GM18861 (cell line): ENCODE results near the gene DCST2.

Experiments
- ATAC-seq: cut with Tn5 transposase; IDR thresholded peaks from one replicate; pipeline ENCODE4 v1.9.1; 2021; ENCODE audit not compliant: unreplicated experiment

Gene DCST2

DNA sequence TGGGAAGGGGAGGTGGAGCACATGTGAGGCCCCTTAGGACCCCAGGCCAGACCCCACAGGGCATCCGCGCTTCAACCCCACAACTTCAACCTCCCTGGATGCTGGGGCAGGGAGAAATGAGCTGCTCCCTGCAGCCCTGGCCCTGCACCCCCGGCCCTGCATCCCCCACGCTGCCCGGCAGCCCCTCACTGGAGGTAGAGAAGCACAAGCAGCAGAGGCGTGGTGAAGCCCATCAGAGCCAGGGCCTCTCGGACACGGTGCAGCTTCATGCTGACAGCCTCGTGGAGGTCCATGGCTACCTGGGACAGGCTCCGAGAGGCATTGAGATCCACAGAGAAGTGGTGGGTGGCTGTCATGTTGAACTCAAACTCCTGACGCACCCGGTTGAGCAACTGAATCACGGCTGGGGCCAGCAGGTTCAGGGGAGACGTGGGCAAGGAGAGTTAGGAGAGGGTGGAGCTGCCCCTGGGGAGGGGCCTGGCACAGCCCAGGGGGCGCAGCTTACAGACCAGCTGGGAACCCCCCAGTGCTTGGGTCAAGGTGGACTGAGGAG, 3.3 kb downstream of the DCST2 start:
- no peak for ATAC-seq

DNA sequence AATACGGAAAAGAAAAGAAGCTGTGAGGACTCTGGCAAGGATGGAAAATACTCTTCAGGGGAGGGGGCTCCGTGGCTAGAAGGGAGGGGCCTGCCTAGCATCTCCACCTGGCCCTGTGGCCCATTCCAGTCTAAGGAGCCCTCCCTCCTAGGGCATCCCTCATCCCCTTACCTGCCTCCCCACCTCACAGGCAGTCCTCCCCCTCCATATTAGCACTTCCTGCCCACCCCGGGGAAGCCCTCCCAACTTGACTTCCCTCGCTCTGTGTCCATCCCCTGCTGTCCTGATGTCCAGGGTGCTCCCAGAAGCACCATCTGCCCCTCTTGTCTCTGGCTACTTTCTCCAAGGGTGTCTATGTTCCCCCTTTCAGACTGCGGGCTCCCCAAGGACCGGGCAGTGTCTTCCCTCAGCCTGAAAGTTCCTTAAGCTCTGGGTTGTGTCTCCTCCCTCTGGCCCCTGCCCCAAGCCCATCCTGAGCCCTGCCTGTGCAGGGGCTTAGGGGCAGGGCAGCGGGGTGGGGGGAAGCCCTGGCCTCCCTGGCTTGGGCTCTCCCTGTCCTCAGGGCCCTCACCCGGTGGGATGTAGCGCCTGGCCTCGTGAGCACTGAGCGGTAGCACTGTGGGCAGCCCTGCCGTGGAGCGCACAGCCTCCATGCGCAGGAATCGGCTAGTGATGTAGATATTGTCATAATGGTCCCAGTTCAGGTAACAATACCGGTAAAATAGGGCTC, 3.9 kb downstream of the DCST2 start:
- no peak for ATAC-seq

DNA sequence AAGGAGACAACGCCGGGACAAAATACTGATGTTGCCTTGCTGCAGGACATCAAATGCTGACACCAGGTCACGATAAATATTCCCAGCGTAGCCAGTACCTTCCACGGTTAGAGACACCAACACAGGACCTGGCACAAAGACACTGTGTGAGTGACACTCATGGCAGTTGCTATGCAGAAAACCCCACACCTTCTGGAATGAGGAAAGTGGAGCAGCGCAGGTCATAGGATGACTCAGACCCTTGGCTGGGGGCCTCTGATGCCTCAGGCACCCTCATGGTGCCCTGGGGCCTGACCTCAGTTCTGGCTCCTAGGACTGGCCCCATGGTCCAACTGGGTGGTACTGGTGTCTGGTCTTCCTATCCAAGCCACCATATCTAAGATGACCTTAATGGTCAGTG, 7.0 kb downstream of the DCST2 start:
- ATAC-seq = no peak

DNA sequence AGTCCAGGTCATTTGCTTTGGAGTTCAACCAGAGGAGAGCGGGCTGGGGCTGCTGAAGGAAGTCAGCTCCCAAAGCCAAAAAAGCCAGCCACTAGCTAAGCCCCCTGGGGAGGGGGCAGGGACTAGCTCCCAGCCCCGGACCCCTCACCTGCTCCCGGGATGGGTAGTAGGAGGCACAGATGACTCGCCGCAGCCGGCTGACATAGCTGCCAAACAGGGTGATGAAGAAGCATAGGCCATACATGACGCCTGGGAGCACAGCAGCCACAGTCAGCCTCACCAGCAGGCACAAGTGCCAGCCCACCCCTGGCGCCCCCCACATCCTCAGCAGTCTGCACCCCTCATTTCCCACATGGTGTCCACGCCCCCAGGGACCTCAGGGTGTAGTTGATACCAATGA, 7.4 kb downstream of the DCST2 start:
- ATAC-seq = no peak

DNA sequence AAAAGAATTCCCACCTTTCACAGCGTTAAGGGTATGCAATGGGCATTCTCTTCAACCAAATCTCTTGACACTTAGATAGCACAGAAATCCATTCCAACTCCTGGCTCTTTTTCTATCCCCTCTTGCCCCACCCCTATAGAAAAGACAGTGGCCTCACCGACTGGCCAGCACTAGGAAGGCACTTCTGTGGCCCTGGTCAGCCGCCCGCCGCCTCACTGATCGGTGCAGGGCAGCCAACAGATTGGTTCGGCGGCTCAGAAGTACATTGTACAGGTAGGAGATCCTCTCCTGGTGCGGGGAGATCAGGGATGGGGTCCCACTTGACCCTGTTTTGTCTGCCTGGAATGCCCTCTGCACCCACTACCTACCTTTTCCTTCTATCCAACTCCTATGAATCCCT, 9.3 kb downstream of the DCST2 start:
- no peak for ATAC-seq

DNA sequence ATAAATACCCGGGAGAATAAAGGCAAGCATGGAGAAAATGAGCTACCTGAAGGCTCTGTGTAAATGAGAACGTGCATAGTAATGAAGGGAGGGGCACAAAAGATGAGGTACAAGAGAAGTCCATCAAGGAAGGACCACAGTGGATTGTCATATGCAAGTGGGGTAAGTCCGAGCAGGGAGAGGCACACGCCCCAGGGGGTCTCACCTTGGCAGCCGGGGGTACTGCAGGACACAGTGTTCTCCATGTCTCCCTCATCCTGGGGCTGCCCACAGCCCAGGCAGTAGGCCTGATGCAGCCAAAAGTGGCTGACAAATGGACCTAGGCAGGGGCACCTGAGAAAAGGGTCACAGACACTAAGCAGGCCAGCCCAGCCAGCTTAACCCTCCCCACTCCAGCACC, 10.0 kb downstream of the DCST2 start:
- no peak for ATAC-seq

DNA sequence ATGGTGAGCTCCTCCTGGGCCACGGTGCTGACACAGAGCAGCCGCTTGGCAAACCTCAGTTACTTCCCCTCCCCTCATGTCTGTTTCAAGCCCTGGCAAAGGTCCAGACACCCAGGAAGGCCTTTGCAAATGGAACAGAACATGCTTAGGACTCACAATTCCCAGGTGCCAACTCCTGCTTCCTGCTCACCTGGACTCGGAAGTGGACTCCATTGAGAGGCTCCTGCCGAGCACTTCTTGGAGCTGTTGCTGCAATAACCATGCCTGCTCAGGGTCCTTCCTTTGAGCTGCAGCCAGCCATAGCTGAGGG, 10.7 kb downstream of the DCST2 start:
- ATAC-seq = no peak

DNA sequence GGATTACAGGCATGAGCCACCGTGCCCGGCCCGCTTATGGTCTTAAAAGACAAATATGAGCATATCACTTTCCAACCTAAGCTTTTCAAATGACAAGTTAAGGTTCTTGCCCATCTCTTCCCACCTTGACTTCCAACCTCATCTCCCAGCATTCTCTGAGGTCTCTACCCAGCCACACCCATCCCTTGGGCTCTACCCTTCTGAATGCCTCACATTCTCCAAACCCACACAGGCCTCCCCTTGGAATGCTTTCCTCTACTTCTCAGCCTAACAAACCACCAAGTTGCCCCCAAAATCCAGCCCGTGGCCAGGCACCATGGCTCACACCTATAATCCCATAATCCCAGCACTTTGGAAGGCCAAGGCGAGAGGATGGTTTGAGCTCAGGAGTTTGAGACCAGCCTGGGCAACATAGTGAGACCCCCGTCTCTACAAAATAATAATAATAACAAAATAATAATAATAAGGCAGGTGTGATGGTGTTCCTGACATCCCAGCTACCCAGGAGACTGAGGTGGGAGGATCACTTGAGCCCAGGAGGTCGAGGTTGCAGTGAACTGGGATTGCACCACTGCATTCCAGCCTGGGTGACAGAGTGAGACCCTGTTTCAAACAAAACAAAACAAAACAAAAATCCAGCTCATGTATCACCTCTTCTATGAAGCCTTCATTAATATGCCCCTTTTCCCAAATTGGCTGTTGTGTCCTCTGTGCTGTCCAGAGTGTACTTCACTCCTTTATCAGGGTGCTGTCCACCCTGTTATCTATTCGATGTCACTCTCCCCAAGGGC, 11.2 kb downstream of the DCST2 start:
- no peak for ATAC-seq

DNA sequence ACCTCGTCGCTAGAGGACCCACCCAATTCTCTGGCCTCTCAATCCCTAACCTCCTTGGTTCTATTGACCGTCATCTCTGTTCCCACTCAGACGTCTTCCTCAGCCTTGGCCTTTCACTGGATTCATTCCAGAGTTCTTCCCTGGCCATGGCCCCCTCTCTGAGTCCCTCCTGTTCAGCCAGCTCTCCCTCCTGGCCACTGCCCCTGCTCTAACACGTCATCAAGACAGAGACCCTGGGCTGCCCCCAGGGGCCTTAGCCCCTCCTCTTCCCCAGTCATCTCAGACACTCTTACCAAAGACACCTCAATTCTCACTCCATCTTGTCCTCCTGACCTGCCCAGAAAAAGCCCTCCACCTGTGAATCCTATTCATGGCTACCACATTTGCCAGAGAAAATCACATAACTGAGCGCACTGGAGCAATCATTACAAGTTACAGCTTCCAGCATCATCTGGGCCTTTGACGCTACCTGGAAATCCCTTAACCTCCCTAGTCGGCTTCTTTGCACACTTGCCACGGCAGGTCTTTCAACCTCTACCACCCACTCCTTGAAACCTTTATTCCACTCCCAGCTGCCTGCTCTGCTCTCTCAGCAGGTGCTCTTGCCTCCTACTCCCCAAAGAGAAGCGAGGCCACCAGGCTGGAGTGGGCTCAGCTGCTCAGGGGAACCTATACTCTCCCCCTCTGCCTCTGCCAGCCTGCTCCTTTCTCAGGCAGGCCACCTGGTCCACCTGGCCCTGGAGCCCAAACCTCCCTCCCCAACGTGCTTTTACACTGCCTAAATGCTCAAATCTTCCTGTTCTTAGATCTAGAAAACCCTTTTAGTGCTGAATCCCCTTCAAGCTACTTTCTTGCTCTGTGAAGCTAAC, 14.0 kb downstream of the DCST2 start:
- ATAC-seq = no peak

DNA sequence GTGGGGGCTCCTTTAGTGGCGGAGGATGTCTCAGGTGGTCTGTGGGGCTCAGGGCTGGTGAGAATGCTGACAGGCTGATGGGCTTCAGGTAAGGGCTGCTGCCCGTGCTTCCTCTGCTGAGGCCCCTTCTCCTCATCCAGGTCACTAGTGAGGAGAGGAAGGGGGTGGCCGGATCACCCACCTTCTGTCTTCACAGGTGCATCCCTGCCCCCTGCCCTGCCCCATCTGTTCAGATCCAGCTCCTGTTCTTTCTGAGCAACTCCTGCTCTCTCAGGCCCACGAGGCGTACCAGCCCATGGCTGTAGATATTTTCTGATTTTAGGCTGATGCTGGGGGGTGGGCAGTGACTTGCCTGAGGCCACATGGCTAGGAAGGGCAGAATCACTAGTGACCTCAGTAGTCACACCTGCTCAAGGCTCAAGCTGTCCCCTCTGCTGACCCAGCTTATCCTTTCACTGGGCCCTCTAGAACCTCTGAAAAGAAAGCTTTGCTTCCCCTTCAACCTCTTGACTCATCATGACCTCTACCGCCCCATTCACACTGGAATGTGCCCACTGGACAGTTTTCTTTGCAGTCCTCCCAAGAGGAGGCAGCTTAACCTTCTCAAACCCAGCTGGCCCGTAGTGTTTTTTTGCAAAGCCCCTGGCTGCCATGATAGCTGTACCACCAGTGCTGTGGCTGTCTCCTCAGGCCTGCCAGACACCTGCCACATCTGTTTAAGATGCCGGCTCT, 14.8 kb downstream of the DCST2 start:
- no peak for ATAC-seq

DNA sequence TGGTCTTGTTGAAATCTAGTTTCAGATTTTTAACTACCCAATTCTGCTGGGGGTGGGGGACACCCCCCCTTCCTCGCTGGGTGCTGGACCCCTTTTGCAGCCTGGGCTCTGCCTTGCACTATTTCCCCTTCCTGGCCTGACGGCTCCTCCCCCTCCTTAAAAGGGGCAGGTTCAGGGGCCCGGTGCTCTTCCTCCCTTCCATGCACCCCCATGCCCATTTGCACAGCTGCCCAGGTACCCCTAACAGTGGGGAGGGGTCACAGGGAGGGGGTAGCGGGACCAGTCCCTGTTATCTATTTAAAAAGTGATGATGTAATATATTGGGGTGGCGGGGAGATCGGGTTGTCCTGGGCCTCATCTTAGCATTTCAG, 15.7 kb downstream of the DCST2 start:
- no peak for ATAC-seq

DNA sequence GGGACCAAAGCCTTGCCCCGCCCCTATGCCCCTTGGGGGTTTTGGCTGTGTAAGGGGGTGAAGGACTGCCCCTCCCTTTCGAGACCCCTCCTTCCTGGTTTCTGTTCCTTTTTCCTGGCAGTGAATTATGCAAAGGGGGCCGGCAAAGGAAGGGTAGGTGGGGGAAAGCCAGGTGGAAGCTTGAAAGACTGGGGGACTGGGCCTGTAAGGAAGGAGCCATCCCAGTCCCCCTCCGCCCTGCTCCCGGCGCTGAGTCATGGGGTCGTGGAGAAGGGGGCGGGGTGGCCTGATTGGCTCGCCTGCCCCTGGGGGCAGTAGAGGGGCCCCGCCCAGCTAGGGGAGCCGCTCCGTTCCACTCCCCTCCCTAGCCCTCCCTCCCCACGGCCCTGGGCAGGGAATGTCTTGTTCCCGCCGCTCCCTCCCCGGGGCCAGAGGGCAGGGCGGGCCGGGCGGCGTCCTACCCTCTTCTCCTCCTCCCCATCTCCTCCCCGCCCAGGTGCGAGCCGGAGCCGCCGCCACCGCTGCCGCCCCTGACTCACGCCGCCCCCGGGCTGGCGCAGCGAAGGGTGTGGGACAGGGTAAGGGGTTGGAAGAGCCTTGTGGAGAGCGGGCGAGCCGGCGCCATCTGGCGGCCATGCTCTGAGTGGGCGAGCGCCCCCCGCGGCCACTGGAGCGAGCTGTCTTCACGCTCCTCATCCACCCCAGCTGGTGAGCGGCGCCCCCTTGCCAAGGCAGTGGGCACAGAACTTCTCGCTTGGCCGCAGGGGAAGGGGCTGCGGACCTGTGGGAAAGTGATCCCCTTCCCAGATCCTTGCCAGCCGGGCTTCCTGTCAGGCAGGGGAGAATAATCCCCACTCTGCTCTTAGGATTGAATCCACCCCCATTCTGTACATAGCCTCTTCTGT, 16.3 kb downstream of the DCST2 start:
- ATAC-seq = peak; percentile 52

DNA sequence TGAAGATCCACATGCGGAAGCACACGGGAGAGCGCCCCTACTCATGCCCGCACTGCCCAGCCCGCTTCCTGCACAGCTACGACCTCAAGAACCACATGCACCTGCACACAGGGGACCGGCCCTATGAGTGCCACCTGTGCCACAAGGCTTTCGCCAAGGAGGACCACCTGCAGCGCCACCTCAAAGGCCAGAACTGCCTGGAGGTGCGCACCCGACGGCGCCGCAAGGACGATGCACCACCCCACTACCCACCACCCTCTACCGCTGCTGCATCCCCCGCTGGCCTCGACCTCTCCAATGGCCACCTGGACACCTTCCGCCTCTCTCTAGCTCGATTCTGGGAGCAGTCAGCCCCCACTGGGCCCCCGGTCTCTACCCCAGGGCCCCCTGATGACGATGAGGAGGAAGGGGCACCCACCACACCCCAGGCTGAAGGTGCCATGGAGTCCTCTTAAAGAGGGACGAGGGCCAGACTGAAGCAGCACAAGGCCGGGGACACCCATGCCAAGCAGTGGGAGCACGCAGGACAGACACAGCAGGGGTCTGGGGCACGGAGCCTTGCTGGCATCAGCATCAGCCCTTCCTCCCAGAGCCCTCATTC, 17.2 kb downstream of the DCST2 start:
- no peak for ATAC-seq

DNA sequence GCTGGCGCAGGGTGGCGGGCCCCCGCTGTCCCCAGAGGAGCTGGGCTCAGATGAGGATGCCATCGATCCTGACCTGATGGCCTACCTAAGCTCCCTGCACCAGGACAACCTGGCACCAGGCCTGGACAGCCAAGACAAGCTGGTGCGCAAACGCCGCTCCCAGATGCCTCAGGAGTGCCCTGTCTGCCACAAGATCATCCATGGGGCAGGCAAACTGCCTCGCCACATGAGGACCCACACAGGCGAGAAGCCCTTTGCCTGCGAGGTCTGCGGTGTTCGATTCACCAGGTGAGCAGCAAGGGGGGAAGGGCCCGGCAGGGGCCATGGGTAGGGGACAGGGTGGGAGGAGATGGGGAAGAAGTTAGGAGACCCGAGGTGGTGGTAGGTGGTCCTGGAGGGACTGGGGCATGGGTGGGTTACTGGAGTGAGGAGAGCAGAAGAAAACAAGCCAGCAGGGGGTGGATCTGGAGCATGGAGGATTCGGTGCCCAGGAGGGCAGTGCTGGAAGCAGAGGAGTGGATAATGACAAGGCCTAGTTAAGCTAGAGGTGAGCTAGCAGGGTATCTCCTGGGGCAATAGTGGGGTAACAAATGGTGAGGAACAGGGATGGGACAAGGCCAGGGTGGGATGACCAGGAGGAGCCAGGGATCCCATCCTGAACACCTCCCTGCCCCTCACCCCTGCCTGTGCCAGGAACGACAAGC, 17.9 kb downstream of the DCST2 start:
- ATAC-seq = no peak

DNA sequence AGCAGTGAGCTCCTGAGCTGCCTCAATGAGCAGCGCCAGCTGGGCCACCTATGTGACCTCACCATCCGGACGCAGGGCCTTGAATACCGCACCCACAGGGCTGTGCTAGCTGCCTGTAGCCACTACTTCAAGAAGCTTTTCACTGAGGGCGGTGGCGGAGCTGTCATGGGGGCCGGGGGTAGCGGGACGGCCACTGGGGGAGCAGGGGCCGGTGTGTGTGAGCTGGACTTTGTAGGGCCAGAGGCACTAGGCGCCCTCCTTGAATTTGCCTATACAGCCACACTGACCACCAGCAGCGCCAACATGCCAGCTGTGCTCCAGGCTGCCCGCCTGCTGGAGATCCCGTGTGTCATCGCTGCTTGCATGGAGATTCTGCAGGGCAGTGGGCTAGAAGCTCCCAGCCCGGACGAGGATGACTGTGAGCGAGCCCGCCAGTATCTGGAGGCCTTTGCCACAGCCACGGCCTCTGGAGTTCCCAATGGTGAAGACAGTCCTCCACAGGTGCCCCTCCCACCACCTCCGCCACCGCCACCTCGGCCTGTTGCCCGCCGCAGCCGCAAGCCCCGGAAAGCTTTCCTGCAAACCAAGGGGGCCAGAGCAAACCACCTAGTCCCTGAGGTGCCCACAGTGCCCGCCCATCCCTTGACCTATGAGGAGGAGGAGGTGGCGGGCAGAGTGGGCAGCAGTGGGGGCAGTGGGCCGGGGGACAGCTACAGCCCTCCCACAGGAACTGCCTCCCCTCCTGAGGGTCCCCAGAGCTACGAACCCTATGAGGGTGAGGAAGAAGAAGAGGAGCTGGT, 18.7 kb downstream of the DCST2 start:
- ATAC-seq = no peak

DNA sequence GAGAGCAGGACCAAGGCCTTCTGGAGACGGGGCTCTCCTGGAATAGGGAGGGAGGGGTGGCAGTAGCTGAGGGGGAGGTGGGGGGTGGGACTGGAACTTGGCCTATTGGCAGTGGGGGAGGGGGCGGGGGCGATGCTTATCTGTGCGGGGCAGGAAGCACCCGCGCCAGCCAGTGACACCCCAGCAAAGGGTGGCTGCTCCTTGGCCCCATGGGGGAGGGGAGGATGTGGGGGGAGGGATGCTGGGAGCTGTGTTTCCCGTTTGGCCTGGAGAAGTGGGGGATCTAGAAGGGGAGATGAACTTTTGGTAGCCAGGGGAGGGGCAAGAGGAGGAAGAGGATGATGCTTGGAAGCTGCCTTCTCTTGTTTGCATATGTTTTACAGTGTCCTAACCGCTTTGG, 19.9 kb downstream of the DCST2 start:
- no peak for ATAC-seq

DNA sequence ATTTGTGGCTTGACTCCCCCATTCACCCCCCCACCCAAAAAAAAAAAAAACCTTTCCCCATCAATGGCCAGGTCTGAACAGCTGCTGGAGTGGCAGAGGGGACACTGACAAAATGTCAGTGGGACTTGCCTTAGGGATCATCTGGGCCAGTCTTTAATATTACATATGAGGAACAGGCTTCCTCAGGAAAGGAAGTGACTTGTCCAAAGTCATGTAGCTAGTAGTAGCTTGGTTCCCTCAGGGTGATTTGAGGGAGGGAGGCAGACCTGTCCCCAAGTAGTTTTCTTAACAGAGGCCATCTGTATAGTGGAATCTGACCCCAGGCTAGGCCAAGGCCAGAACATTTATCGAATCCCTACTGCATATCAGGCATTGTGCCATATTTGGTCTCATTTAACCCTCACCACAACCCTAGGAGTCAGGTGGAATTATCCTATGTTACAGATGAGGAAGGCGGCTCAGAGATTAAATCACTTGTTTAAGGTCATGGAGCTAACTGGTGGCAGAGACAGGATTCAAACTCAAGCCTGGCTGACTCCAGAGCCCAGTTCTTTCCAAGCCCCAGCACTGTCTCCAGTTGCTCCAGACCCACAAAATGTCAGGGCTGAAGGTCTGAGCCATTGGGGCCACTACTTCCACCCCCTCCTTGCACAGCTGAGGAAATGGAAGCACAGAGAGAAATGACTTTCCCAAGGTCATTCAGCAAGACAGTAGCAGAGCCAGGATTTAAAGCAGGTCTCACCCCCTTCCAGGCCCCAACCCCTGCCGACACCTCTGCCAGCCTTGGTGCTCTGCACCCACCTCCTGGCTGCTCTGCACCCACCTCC, 20.6 kb downstream of the DCST2 start:
- no peak for ATAC-seq
